HG02870 (cell line): ENCODE results near the gene HDAC3.
A peak's percentile ranks its signal among the peaks of the same experiment; 100 is the strongest.

Source experiments
- ATAC-seq: cut with Tn5 transposase; IDR thresholded peaks from one replicate; pipeline ENCODE4 v1.9.1; 2021; ENCODE audit warnings: mild to moderate bottlenecking, moderate library complexity; ENCODE audit not compliant: unreplicated experiment

HDAC3 gene

GRCh38 chr5:141662028-141662427 lies 25.4 kb upstream of the HDAC3 start:
- no peak for ATAC-seq

- ATAC-seq = peak; percentile 73
Observed at GRCh38 chr5:141657937-141658545, 21.4 kb upstream of the HDAC3 start.

DNA sequence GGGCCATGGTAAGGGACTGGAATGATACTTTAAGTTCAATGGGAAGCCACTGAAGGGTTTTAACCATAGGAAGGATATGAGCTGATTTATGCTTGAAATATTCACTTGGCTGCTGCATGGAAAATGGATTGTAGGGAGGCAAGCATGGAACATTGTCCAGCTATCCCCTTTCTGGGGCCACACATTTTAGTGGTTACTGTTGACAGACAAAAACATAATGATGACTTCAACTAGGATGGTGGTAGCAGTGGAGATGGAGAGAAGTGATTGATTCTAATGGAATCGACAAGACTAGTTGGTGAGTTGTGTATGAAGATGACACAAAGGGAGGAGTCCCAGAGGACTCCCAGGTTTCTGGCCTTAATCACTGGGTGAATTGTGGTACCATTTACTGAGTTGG lies 20.8 kb upstream of the HDAC3 start:
- no peak for ATAC-seq

DNA sequence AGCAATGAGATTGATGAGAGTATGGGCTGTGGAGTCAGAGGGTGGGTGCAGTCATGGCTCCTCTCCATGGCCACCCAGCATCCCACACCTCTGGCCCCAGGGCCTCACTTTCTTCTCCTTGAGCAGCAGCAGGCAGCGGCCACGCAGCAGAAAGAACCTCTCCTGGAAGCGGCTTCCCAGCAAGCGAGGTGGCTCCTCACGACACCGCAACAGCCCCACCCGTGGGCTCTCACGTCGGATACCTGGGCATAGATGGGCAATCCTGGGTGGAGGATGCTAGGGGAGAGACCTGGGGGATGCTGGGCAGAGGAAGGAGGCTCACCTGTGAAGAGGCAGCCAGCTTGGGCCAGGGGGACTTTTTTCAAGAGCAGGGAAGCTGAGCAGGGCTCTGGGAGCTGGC lies 19.7 kb upstream of the HDAC3 start:
- ATAC-seq = no peak

- ATAC-seq = no peak
Observed at GRCh38 chr5:141655020-141655419, 18.4 kb upstream of the HDAC3 start.

DNA sequence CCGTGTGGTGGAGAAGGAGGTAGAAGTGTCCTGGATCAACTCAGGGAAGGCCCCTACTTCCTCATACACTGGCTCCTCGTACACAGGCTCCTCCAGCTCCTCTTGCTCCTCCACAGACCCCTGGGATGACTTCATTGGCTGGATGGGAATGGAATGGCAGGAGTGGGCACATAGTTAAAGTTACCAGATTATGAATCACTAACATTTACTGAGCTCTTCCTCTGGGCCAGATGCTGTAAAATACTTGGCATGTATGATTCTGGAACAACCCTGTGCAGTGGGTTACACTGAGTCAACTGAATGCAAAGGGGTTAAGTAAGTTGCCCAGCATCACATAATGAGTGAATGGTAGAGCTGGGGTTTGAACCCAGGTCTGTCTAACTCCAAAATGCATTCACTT lies 17.6 kb upstream of the HDAC3 start:
- ATAC-seq = no peak

- ATAC-seq = no peak
Observed at GRCh38 chr5:141651728-141652105, 15.1 kb upstream of the HDAC3 start.

DNA sequence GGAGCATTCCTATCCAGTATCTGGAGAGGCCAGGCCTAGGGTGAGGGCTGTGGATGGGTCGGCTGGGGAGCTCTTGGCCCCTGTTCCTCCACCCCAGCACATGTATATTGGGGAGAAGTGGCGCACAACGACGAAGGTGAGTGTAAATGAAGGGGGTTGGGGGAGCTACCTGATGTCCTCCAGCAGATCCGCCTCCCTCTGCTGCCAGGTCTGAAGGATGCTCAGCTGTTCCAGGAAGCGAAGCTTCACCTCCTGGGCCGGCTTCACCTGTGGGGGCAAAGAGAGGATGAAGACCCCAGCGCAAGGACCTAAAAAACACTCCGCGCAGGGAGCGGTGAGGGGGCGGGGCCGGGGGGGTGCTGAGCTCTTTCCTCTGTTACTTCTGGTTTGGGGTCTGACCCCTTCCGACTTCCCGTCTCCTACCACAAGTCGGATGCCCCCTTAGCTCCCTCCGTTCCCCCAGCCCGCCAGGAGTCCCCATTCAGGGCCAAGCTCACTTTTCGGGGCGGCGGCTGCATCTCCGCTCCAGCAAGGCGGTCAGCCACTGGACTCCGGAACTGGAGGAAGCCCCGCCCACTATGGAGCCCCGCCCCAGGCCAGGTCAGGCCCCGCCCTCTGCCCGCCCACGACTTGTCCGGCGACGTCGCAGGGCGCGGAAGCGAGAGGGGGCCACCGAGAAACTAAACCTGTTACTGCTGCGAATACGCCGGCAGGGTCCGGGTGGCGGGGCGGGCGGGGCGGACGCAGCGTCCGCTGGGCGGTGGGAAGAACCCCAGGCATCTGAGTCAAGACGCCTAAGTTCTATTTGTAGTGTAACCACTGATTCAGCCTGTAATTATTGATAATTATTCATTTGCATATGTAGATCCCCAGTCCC lies 14.4 kb upstream of the HDAC3 start, which contains the start of gene FCHSD1:
Gene FCHSD1, minus strand, starts transcription at position 568 of the 877 bp plus-strand sequence. Its CDS starts 50 bp downstream, at position 518.
- peak; percentile 96 for ATAC-seq

GRCh38 chr5:141649972-141650371 lies 13.3 kb upstream of the HDAC3 start:
- ATAC-seq = no peak

DNA sequence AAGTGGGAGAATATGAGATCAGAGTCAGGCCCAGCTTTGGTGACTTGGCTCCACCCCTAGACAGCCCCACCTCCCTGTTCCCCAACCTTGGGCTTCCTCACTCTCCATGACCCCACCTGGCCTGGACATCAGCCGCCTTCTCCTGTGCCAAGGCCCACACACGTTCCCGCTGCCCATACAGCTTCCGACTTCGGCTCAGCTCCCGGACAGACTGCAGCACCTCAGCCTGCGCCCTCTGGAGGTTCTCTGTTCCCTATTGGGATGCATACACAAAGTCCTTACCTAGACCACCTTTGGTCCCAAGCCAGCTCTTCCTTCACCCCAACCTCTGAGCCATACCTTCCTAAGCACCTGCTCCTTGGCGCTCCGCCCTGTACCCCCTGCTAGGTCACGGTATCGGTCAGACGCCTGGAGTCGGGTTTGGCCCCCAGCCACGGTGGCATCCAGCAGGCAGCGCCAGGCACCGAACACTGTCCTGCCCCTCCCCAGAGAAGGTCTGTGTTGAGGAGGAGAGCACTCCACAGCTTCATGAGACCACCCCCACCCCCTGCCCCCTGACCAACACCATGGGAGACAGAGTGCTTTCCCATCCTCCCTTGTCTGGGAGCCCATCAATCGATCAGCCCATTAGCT lies 12.5 kb upstream of the HDAC3 start:
- no peak for ATAC-seq

DNA sequence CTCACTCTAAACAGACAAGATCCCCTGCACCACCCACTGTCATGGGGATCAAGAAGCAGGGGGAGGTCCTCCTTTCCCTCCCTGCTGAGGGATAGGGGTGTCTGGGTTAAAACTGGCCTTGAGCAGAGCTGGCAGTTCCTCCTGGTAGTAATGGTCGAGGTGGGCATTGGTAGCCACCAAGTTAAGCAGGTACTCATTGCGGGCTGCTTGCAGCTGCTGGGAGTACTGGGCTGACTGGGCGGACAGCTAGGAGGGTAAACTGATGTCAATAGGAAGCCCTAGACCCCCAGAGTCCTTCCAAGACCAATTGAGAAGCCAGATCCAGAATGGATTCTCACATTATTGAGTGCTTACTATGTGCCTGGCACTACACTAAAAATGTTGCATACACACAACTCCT lies 11.2 kb upstream of the HDAC3 start:
- no peak for ATAC-seq

DNA sequence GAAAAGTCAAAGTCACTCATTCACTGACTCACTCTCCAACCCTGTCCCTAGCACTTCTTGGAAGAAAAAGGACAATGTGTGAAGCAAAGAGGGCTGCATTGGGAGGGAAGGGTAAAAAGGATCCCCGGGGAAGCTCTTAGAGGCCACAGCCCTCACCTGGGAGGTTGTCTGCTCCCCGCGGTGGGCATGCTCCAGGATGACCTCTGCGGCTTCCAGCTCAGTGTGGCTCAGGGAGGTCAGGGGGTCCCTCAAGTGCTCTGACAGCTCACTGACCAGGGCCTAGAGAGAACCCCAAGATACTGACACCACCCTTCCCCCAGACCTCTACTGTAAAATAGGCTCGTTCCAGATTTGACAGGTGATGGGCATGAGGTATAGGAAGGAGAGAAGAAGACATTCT lies 10.6 kb upstream of the HDAC3 start:
- ATAC-seq = no peak

- ATAC-seq = no peak
Observed at GRCh38 chr5:141646026-141646425, 9.4 kb upstream of the HDAC3 start.

DNA sequence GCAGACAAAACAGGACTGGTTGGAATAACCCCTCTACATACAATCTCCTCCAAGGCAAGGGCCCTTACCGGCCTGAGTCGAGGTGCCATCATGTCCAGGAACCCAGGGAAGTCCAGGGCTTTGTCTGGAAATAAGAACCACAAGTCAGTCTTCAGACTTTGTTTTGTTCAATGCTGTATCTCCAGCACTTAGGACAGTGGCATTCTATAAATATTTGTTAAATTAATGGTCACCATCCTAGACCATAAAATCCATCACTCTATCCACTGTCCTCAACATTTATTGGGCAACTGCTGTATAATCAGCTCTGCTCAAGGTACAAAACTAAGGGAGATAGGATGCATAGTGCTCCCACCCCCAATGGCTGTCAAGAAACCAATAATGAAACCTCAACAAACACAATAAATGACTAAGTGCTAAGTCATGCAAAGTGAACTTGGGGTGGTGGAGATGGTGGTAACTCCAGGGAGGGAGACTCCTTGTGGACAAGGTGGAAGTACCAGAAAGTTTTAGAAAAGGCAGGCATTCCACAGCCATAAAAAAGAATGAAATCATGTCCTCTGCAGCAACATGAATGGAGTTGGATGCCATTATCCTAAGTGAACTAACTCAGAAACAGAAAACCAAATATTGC lies 5.1 kb upstream of the HDAC3 start:
- ATAC-seq = peak; percentile 60

- ATAC-seq = no peak
Observed at GRCh38 chr5:141640698-141641097, 4.0 kb upstream of the HDAC3 start.

DNA sequence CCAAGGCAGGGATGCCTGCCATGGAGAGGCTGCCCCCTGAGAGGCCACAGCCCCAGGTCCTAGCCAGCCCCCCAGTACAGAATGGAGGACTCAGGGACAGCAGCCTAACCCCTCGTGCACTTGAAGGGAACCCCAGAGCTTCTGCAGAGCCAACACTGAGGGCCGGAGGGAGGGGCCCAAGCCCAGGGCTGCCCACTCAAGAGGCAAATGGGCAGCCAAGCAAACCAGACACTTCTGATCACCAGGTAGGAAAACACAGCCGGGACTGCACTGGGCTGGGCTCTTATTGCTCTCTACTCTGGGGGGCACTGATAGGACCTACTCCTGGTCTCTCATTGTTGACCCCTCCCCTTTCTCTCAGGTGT lies 3.4 kb upstream of the HDAC3 start:
- ATAC-seq = no peak

GRCh38 chr5:141639357-141640050 lies 2.9 kb upstream of the HDAC3 start:
- ATAC-seq = no peak

DNA sequence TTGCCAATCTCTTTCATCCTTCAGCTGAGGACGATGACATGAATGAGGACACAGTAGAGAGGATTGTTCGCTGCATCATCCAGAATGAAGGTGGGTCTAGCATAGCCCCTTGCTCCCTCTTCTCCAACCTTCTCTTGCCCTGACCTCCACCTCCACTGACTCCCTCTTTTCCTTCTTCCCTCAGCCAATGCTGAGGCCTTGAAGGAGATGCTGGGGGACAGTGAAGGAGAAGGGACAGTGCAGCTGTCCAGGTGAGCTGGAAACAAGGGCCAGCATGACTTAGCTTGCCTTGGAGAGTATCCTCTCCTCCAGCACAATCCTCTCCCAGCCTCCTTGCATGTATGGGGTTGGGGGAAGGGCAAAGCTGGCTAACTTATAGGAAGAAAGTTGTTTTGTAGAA lies 2.1 kb upstream of the HDAC3 start:
- ATAC-seq = no peak

DNA sequence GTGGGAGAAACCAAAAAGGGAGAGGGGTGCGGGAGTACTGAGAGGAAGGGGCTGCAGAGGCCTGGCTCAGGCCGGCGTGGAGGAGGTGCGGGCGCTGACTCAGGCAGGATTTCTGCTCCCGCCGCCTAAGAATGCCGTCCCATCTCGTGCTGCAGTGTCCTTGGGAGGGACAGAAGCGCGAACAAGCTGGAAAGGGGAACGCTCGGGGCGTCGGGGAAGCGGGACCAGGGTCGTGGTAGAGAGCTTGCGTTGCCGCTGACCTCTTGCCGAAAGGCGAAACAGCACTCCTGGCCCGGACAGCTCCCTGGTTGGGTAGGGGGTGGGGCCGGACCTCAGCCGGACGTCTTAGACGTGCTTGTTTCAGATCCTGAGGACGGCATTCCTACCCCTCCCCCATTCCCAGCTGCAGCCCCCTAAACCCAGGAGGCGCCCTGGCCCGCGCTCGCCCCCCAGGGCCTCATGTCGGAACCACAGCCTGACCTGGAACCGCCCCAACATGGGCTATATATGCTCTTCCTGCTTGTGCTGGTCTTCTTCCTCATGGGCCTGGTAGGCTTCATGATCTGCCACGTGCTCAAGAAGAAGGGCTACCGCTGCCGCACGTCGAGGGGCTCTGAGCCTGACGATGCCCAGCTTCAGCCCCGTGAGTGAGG lies 1.2 kb upstream of the HDAC3 start:
- peak; percentile 19 for ATAC-seq

GRCh38 chr5:141637123-141637766 lies 596 bp upstream of the HDAC3 start:
- ATAC-seq = peak; percentile 7
